Central memory CD8-positive, alpha-beta T cell (primary cell): ENCODE measurements around the gene MS4A10.
"Not testable (repeated sequence)": the region's sequence is repeated elsewhere in the genome, so short reads cannot be mapped to it uniquely, and the experiment has no call there.

Experiments used
- ATAC-seq: fragments of 150-1000 bp; cut with Tn5 transposase; replicated peaks from 2 replicates; pipeline ENCODE4 v1.10.0; 2022; ENCODE audit warnings: mild to moderate bottlenecking, moderate FRiP score, moderate number of reproducible peaks; ENCODE audit not compliant: poor library complexity, severe bottlenecking; ENCODE audit errors: extremely low read depth
- DNase-seq, 2 donors: peaks; one replicate each; pipeline ENCODE4 v3.0.0; 2021; ENCODE audit warnings: low spot score in 2 of 2
- H3K27ac Mint-ChIP-seq: one replicate; pipeline ENCODE4 v1.8.0; 2022; ENCODE audit warnings: low read depth, mild to moderate bottlenecking, moderate library complexity, mixed read lengths
- H3K27me3 Mint-ChIP-seq: one replicate; pipeline ENCODE4 v1.8.0; 2022; ENCODE audit warnings: mixed read lengths
- H3K36me3 Mint-ChIP-seq: one replicate; pipeline ENCODE4 v1.8.0; 2022; ENCODE audit warnings: mild to moderate bottlenecking, moderate library complexity, mixed read lengths; ENCODE audit not compliant: insufficient read depth
- H3K4me1 Mint-ChIP-seq: one replicate; pipeline ENCODE4 v1.8.0; 2022; ENCODE audit warnings: mixed read lengths
- H3K4me3 Mint-ChIP-seq: one replicate; pipeline ENCODE4 v1.8.0; 2022; ENCODE audit warnings: mild to moderate bottlenecking, moderate library complexity, mixed read lengths
- H3K9me3 Mint-ChIP-seq: one replicate; pipeline ENCODE4 v1.8.0; 2022; ENCODE audit warnings: mixed read lengths

MS4A10 gene

DNA sequence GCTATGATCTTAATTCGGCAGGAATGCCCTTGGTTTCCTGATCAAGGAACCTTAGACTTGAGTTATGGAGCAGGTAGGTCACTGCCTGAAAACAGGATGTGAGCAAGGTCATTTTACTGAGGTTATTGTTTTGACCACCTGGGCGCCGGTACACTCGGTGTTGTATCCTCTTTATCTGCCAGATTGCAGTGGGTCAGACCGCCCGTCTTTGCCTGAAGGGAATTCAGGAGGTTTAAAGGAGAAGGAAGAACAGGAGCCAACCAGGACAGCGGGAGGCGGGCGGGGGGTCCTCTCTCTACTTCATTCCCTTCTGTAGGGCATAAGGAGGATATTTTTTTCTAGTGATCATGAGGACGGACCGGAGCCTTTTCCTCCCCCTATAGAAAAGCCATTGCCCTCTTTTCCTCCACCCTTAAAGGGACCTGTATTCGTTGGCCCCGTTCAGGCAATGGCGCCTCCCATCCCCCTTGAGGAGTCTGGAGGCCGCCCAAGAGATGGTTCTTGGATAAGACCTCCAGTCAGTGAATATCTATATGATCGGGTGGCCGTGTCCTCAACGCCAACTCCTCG, 27.8 kb upstream of the MS4A10 start:
- H3K9me3 Mint-ChIP-seq = no peaks in the 10 kb centered on the region
- no peaks in the 10 kb centered on the region for H3K36me3 Mint-ChIP-seq
- DNase-seq (no peak), ATAC-seq (no peak)
- H3K4me3 Mint-ChIP-seq = no peak overlapping the region
- peaks cover 72% of the 10 kb centered on the region for H3K27me3 Mint-ChIP-seq
- H3K27ac Mint-ChIP-seq = no peak overlapping the region
- no peaks in the 10 kb centered on the region for H3K4me1 Mint-ChIP-seq

DNA sequence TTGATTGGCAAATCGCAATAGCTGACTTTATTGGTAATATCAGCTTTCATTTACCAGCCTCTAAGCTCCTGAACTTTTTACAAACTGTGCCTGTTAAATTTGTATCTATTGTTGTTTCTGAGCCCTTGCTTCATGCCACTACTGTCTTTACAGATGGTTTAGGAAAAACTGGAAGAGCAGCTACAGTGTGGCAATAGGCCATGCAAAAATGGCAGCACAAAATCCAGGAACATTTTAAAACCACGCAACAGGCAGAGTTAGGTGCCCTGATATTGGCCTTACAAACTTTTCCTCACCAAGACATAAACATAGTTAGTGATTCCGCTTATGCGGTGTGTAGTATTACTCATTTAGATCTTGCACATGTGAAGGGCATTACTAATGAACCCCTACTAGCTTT, 26.5 kb upstream of the MS4A10 start:
- not testable (repeated sequence) for H3K36me3 Mint-ChIP-seq, H3K4me3 Mint-ChIP-seq, H3K27ac Mint-ChIP-seq, ATAC-seq, H3K4me1 Mint-ChIP-seq, DNase-seq, H3K9me3 Mint-ChIP-seq
- H3K27me3 Mint-ChIP-seq = peaks cover 70% of the 10 kb centered on the region

DNA sequence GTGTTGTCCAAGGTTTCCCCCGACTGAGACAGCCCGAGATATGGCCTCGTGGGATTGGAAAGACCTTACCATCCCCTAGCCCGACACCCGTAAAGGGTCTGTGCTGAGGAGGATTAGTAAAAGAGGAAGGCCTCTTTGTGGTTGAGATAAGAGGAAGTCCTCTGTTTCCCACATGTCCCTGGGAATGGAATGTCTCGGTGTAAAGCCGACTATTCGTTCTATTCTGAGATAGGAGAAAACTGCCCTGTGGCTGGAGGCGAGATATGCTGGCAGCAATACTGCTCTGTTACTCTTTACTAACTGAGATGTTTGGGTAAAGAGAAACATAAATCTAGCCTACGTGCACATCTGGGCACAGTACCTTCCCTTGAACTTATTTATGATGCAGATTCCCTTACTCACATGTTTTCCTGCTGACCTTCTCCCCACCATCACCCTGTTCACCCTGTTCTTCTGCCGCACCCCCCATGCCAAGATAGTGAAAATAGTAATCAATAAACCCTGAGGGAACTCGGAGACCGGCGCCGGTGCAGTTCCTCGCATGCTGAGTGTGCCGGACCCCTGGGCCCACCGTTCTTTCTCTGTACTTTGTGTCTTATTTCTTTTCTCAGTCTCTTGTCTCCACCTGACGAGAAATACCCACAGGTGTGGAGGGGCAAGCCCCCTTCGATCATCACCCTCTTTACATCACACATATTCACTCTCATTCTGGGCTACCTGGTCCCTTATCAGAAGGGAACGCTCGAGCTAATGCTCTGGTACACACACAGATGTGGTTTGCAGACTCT, 25.5 kb upstream of the MS4A10 start:
- H3K27me3 Mint-ChIP-seq = peaks cover 80% of the 10 kb centered on the region
- H3K36me3 Mint-ChIP-seq, H3K4me3 Mint-ChIP-seq, H3K9me3 Mint-ChIP-seq, H3K27ac Mint-ChIP-seq, H3K4me1 Mint-ChIP-seq, DNase-seq, ATAC-seq: not testable (repeated sequence)

DNA sequence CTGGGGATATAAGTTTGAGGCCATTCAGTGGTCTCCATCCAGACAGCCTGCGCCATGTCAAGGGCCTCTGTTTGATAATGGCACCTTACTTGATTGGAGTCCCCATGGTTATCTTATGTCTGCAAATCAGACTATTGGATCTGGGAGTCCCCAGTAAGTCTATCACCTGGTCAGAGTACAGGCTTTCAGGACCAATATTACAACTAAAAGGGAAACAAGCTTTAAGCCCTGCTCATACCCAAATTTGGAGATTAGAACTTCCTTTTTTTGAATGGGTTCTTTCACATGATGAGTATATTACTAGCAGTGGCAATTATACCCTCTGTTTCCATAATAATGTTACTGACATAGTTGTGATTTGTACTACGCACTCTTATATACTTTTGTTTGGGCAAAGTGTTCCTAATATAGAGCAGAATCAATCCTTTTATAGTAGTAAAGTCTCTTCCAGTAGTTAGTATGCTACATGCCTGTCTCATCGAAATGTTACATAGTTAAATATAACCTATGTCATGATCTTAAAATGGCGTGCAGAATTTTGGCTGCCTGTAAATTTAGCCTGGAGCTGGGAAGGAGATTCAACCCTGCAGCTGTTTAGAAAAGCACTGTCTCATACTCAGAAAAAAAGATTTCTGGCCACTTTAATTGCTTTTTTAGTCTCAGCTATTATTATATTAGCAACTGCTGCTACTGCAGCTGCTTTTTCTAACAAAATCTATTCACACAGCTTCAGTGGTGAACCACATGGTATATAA, 23.5 kb upstream of the MS4A10 start:
- no peak overlapping the region for H3K27ac Mint-ChIP-seq
- no peaks in the 10 kb centered on the region for H3K36me3 Mint-ChIP-seq
- DNase-seq (no peak), ATAC-seq (no peak)
- no peaks in the 10 kb centered on the region for H3K4me1 Mint-ChIP-seq
- no peaks in the 10 kb centered on the region for H3K9me3 Mint-ChIP-seq
- H3K4me3 Mint-ChIP-seq = no peak overlapping the region
- peaks cover 83% of the 10 kb centered on the region for H3K27me3 Mint-ChIP-seq

DNA sequence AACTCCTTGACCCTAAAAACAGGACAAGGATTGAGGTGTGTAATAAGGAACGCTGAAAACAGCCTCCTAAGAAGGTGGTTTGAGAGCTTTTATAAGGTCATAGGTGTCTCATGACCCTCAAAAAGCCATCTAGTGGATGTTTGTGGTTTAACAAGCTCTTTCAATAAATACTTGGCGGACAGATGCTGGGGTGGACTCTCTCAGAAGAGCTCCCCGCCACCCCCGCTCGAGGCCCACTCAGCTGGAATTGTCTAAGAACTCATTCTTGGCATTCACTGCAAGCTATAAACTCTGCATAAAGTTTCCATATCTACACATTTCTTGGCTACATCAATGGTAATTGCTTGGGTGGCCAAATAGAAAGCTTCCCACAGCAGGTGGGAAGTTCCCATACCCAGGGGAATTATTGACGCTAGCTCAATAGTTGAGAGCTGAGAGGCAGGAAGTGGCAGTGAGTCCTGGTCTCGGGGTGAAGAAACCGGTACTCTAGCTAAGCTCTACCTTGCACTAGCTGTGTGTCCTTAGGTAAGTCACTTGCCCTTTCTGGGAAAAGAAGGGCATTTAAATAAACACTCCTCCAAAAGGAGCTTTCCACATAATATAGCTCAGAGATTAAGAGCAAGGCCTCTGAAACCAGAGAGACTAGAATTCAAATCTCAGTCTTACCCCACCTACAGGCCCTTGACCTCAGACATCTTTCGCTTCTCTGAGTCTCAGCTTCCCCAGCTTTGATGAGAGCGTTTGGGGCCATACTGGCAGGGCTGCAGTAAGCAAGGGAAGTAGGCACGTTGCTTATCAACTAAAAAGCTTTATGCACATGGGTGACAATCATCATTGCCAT, 22.1 kb upstream of the MS4A10 start:
- no peak for DNase-seq
- peaks cover 76% of the 10 kb centered on the region for H3K27me3 Mint-ChIP-seq
- H3K27ac Mint-ChIP-seq = no peak overlapping the region
- no peaks in the 10 kb centered on the region for H3K36me3 Mint-ChIP-seq
- ATAC-seq = no peak
- H3K4me3 Mint-ChIP-seq = no peak overlapping the region
- no peaks in the 10 kb centered on the region for H3K9me3 Mint-ChIP-seq
- no peaks in the 10 kb centered on the region for H3K4me1 Mint-ChIP-seq

DNA sequence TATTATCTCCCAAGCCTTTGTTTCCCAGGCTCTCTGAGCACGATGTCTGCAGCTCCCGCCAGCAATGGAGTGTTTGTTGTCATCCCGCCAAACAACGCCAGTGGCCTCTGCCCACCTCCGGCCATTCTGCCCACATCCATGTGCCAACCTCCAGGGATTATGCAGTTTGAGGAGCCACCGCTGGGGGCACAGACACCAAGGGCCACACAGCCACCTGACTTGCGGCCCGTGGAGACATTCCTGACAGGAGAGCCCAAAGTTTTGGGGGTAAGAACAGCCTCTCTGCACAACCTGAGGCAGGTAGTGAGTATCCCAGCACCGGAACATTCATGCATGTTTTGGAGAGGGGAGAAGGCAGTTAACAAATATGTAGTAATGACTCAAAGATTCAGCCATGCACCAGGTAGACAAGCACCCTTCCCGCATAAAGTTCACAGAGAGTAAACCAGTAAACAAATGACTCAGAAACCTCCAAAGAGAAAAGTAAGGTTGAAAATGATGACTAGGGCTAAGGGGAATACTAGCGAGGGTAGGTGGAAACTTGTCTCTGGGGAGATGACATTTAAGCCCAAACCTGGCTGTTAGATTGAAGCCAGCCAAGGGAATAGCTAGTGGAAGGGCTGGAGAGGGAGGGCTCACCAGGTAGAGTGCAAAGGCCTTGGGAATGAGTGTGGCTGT, 21.3 kb upstream of the MS4A10 start:
- no peak for ATAC-seq
- H3K4me1 Mint-ChIP-seq = no peaks in the 10 kb centered on the region
- H3K27ac Mint-ChIP-seq = no peak overlapping the region
- peaks cover 76% of the 10 kb centered on the region for H3K27me3 Mint-ChIP-seq
- H3K4me3 Mint-ChIP-seq = no peak overlapping the region
- DNase-seq = no peak
- no peaks in the 10 kb centered on the region for H3K9me3 Mint-ChIP-seq
- H3K36me3 Mint-ChIP-seq = peaks cover 2% of the 10 kb centered on the region

DNA sequence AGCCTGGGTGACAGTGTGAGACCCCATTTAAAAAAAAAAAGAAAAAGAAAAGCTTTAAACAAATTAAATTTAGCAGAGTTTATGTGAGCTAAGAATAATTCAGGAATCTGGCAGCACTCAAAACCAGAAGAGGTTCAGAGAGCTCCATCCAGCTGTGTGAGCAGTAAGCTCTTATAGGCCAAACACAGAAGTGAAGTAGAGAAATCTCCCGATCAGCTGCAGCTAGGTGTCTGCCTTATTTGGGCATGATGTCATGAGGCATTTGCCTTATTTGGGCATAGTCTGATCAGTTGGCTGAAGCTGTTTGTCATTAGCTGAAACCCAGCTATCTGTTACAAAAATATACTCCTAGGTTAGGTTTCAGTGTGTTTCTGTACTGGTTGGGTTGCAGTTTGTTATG, 20.3 kb upstream of the MS4A10 start:
- DNase-seq = no peak
- Mint-ChIP-seq H3K27ac (no peak overlapping the region), H3K27me3 (peaks cover 76% of the 10 kb centered on the region), H3K4me3 (no peak overlapping the region), H3K4me1 (no peaks in the 10 kb centered on the region), H3K9me3 (no peaks in the 10 kb centered on the region), H3K36me3 (peaks cover 2% of the 10 kb centered on the region)
- ATAC-seq = no peak

DNA sequence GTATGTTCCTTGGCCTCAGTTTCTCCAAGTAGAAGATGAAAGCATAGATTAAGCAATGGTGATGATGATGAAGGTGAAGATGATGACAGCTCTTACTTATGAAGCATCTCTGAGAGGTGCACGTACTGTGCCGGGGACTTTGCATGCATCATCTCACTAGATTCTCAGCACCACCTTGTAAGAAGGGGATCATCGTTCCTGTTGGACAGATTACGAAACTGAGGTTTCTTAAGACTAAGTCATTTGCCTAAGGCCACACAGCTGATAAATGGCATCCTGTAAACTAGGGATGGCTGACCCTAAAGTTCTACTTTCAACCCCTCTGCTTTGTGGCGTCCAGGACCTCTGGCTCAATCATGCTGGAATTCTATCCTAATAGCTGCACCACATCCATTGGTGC, 19.8 kb upstream of the MS4A10 start:
- Mint-ChIP-seq H3K36me3 (peaks cover 2% of the 10 kb centered on the region), H3K27me3 (peaks cover 75% of the 10 kb centered on the region), H3K4me3 (no peak overlapping the region), H3K4me1 (no peaks in the 10 kb centered on the region), H3K9me3 (no peaks in the 10 kb centered on the region), H3K27ac (no peak overlapping the region)
- DNase-seq = no peak
- ATAC-seq = no peak

DNA sequence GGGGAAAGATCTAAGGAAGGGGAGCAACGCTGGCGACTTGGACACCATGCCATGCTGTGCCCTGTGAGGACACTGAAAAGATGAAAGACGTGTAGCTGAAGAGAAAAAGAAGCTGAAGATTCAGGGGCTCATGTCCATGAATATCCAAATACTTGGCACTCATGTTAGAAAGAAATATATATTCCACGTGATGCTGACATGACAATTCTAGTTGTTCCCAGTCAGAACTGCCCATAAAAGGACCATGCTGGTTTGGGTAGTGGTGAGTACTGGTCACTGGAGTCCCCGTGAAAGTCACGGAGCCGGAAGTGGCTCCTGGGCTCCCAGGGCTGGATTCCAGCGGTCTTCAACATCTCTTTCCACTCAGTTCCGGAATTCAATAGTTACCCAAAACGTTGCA, 18.6 kb upstream of the MS4A10 start:
- Mint-ChIP-seq H3K9me3 (no peaks in the 10 kb centered on the region), H3K4me1 (no peaks in the 10 kb centered on the region), H3K27me3 (peaks cover 69% of the 10 kb centered on the region), H3K36me3 (peaks cover 2% of the 10 kb centered on the region), H3K27ac (no peak overlapping the region), H3K4me3 (no peak overlapping the region)
- ATAC-seq = no peak
- no peak for DNase-seq

DNA sequence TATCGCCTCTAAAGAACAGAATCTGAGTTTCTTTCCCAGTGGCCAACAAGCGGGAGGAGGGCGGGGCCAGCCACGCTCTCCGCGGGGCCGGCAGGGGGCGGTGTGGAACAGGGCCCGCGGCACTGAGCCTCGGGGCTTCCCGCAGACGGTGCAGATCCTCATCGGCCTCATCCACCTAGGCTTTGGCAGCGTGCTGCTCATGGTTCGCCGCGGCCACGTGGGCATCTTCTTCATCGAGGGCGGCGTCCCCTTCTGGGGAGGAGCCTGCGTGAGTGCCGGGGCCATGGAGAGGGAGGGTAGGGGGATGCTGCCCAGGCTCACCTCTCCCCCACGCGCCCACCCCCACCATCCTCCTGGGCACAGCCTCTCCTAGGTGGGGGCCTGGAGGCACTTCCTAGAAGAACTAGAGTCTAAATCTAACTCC, 17.7 kb upstream of the MS4A10 start:
- ATAC-seq = no peak
- Mint-ChIP-seq H3K9me3 (no peaks in the 10 kb centered on the region), H3K4me3 (no peak overlapping the region), H3K27me3 (peaks cover 74% of the 10 kb centered on the region), H3K4me1 (no peaks in the 10 kb centered on the region), H3K36me3 (peaks cover 2% of the 10 kb centered on the region), H3K27ac (no peak overlapping the region)
- no peak for DNase-seq

DNA sequence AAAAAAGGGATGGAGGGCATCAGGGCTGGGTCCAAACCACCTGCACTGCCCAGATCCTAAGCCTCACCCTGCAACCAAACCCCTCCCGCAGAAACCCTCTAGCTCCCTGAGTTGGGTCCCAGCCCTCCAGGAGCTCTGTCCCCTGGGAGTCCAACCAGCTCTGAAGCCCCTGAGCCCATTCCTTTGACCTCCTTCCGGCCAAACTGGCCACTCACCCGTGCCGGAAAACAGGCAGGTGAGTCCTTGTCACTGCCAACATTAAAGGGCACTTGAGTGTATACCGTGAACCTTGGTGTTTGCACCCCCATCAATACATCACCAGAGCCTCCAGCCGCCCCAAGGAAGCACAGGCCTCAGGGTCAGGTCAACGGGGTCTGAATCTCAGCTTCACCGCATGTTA, 16.9 kb upstream of the MS4A10 start:
- Mint-ChIP-seq H3K27ac (no peak overlapping the region), H3K27me3 (peaks cover 74% of the 10 kb centered on the region), H3K4me1 (no peaks in the 10 kb centered on the region), H3K9me3 (no peaks in the 10 kb centered on the region), H3K4me3 (no peak overlapping the region), H3K36me3 (peaks cover 2% of the 10 kb centered on the region)
- ATAC-seq (no peak), DNase-seq (no peak)

DNA sequence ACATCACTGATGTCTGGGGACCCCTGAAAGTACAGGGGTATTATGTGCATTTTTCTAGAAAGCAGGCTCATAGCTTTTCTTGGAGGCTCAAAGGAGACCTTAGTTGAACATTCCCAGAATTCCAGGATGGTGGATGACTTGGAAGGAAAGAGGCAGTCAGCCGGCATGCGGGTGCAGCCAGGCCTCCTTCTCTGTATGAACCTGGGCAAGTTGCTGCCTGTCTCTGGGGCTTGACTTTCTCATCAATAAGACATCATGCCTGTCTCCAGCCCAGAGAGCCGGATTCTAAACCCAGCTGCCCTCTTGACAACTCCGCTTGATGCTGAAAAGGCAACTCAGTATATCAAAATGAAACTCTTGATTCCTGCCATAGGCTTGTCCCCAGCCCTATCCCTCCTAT, 15.9 kb upstream of the MS4A10 start:
- H3K9me3 Mint-ChIP-seq = no peaks in the 10 kb centered on the region
- peaks cover 68% of the 10 kb centered on the region for H3K27me3 Mint-ChIP-seq

More for the DNA sequence above, 15.9 kb upstream of the MS4A10 start:
- H3K4me1 Mint-ChIP-seq = peaks cover 1% of the 10 kb centered on the region
- no peak for DNase-seq
- no peak for ATAC-seq
- H3K27ac Mint-ChIP-seq = no peak overlapping the region
- H3K4me3 Mint-ChIP-seq = no peak overlapping the region
- H3K36me3 Mint-ChIP-seq = peaks cover 2% of the 10 kb centered on the region
